HG02798 (cell line): ENCODE measurements around the gene FBXO8.

Source experiments
- ATAC-seq: cut with Tn5 transposase; IDR thresholded peaks from one replicate; pipeline ENCODE4 v1.9.1; 2021; ENCODE audit warnings: mild to moderate bottlenecking; ENCODE audit not compliant: unreplicated experiment, poor library complexity

The FBXO8 gene

DNA sequence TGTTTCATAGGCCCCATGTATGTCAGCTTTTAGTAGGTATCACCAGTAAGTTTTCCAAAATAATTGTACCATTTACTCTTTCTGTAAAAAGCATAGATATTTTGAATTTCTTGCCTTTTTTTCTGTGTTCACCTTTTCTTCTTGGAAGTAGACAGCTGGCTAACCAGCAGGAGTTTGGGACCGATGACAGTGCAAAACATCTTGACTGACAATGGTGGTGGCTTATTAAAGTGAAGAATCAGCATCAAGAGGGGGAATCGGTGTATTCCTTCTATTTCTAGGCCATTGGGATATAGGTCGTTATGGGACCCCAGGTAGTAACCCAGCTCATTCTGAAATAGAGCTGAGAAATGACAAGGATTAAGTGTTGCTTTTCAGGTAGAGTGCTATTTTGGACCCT, 3.4 kb upstream of the FBXO8 start:
- no peak for ATAC-seq

DNA sequence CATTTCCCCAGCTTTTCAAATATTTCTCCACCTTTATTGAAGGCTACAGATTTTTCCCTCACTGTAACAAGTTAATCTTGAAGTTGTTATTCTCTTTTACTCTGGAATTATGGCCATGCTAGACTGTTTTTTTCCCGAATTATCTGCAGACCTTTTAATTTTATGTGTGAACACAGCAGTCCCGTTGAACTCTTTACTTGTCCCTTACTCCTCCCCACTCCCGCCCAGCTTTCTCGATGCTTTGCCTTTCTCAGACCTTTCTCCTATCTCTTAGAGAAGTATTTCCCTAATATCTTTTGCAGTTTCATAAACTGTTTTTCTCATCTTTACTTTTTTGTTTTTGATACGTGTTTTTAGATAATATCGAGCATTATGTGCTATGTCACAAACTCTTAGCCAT, 1.0 kb upstream of the FBXO8 start:
- no peak for ATAC-seq

DNA sequence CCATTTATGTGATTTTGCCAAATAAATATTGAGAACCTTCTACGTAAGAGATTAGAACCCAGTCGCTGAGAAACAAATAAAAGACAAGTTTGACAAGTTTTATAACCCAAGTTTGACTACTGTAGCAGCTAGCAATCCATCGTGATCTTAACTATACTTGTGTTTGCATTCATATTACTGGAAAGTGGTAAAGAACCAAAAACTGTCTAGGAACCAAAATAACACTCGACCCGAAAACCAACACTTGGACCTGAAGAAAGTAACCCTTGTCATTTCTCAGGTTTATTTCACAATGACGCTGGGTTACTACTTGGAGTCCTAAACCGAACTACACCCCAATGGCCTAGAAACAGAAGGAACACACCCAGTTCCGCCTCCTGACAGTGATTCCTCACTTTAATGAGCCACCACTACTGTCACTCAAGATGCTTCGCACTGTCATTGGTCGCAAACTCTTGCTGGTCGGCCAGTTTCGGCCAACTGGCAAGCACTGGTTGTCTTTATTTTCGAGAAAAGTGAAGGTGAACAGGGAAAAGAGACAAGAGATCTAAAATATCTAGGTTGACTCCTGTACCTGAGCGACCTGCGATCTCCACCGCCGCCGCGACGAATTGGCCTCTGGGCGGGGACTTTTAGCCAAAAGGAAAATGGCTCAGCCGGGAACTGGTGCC, 496 bp downstream of the FBXO8 start:
- ATAC-seq, result peak; percentile 99

DNA sequence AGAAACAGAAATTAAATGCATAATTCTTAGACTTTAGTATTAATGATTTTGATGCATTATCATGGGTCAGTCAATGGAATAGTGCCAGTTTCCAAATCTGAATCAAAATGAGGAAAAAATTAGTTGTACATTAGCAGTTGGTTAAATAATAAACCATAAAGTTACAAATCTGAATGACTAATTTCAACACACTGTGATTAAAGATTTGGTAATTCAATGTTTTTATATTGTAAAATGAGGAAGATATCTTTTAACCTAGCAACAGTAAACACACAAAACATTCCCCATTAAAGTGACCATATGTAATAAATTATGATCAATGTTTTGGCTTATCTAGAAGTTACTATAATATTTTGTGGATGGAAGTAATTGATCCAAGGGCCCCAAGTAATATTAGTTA, 1.6 kb downstream of the FBXO8 start:
- ATAC-seq, result no peak

DNA sequence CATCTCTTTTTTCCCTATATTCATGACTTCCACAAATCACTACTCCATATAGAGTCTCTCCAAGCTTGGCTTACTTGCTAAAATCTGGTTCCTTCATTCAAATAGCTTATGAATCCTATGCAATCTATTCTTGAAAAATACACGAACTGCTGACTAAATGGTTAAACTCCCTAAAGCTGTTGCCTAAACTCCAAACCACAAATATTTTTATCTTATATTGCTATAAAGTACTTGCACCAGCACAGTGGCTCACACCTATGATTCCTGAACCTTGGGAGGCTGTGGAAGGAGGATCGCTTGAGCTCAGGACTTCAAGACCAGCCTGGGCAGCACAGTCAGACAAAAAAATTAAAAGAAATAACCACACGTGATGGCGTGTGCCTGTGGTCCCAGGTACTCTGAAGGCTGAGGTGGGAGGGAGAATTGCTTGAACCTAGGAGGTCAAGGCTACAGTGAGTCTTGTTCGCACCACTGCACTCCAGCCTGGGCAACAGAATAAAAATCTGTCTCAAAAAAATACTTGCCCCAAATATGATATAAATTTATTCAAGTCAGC, 2.2 kb downstream of the FBXO8 start:
- no peak for ATAC-seq

DNA sequence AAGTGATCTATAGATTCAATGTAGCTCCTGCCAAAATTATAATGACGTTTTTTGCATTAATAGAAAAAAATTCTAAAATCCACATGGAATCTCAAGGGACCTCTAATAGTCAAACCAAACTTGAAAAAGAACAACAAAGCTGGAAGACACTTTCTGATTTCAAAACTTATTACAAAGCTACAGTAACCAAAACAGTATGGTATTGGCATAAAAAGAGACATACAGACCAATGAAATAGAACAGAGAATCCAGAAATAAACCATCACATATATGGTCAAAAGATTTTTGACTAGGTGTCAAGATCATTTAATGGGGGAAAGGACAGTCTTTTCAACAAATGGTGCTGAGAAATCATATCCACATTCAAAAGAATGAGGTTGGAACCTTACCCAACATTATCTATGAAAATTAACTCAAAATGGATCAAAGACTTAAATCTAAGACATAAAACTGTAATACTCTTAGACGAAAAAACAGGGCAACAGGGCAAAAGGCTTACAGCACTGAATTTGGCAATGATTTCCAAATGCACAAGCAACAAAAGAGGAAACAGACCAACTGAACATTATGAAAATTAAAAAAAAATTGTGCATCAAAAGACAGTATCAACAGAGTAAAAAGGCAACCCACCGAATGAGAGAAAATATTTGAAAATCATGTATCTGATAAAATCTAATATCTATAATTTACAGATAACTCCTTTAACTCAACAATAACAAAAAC, 3.9 kb downstream of the FBXO8 start:
- no peak for ATAC-seq

DNA sequence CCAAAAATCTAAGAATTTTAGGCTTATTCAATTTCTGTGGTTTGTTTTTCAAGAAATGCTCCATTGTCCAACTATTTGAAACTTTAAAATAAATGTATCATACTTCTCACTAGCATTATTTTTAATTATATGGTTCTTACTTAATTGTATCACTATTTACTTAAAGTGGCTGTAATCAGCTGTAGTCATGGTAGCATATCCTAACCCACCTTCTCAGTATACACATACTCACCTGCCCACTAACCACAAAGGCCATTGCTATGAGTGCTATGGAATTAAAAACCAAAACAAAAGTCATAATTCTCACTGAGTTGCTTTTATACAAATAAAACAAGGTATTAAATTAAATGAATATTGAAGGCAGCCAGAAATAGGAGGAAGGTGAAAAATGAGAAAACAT, 5.0 kb downstream of the FBXO8 start:
- ATAC-seq, result no peak

DNA sequence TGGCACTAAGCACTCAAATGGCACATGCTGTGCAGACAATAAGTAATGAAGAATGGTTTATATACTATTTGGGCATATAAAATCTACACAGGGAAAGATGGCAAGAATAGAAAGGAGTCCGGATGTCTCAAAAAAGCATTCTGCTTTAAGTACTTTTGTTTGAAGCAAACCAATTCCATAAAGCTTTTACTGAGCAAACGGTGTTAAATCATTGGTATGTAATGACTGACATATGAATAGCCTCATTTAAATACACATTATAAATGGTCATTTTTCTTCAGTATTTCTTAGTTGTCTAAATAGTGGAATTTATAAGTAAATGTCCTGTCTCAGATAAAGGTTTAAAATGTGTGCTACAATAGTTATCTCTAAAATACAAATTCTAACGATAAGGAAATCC, 6.0 kb downstream of the FBXO8 start:
- no peak for ATAC-seq

DNA sequence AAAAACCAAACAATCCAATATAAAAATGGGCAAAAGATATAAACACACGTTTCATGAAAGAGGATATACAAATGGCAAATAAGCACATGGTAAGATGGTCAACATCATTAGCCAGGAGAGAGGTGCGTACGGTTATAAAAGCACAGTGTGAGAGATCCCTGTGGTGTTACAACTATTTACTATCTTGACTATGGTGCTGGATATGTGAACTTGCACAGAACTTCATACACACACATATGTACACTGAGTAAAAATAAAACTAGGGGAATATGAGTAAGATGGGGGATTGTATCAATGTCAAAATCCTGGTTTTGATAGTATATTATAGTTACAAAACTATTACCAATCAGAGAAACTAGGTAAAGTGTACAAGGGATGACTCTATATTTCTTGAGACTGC, 8.4 kb downstream of the FBXO8 start:
- no peak for ATAC-seq

DNA sequence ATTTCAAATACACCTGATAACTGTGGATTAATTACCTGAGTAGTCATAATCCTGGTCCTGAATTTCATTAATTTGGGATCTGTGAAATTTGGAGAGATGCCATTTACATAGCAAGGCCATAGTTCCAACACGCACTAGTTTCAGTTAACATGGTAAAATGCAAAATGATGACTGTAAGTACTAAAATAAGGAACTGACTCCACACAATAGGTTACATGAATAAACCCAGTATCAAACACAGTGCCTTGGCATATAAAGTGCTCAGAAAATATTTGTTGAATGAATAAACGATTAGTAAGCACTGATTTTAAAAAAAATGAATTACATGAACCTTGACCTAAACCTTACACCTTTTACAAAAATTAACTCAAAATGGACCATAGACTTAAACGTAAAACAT, 9.0 kb downstream of the FBXO8 start:
- ATAC-seq, result no peak

DNA sequence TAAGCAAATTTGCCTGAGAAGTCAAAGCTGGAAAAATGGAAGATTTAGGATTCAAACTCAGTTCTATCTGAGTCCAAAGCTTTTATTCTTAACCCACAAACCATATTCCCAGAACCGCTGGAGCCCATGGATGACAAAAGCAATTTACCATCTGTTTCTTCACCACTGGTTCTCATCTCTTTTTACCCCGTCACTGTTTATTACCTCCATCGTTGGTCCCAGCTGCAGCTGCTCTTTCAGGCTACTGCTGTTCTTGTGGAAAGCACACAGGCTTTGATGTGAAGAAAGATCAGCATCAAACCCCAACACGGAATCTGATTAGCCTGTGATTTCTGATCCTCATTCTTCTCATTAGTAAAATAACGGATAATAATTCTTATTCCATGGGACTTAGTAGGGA, 9.5 kb downstream of the FBXO8 start:
- no peak for ATAC-seq

DNA sequence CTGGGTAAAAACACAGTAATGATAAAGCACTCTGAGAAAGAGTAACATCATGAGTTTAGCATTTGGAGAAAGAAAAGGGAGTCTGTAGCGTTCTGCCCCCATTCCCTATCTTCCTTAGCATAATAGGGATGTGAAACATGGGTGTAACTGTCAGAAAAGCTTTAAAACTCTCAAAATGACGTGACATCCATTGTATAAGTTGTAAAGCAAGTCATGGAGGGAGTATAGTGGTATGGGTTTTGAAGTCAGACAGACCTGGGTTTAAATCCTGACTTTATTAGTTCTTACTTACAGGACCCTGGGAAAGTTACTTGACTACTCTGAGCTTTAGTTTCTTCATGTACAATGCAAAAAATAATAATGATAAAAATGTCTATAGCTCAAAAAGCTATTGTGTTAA, 17.1 kb downstream of the FBXO8 start:
- ATAC-seq, result peak; percentile 20

DNA sequence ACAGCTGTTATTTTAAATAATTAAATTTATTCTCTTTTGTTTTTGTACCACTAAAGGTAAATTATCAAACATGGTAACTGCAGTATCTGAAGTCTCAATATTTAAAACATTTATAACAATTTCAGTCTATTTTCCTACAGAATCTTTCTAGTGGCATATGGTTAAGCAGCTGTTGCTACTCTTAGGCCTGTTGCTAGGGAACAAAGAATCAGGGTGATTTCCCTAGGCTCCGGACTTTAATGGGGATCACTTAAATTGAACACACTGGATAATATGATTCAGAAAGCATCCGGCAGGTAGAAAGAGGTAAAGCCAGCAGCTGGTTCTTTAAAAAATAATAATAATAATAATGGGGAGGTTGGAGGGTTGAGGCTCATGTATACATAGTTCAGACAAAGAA, 17.6 kb downstream of the FBXO8 start:
- peak; percentile 46 for ATAC-seq

DNA sequence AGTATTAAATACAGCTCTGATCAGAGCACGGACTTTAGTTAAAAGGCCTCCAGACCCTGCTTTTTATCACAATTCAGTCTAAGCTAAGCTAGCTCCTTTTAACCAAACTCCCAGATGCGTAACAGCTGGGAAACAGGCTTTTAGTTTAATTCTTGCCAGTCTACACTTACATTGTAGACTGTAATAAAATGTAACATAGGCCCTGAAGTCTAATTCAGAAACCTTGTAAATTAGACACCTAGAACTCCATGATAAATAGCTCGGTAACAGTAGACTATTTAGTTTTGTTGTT, 20.1 kb downstream of the FBXO8 start:
- ATAC-seq, result no peak

DNA sequence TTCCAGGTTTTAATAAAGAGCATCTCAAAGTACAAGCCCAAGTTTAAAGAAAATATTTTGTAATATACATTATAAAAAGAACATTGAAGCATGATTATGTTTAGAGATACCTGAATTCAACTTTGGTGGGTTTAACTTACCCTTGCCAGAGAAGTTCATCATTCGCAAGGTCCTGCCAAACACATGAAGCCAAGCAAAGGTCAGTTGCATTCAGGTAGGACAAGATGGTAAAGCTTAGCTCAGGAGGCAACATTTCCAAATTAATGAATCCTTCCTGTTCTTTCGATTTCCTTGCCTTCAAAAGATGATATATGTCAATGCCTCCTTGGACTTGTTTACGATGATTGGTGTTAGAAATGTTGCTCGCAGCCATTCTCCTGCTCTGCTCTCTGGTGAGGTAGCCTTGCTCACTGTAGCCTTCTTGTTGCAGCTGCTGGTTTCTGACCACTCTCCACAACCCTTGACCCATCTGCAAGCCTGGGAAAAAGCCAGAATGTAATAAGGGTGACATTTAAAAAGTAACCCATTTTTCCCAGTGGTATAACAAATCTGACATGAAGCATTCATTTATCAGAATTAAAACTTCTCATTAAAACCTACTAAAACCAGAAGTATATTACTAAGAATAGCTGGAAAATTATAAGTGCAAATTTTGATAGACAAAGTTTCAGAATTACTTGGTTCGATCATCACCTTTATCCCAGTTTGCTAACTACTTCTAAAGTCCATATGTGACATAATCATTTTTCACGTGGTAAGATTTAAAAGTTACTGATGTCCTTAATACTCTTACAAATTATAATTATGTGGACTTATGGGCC, 20.6 kb downstream of the FBXO8 start:
- no peak for ATAC-seq

DNA sequence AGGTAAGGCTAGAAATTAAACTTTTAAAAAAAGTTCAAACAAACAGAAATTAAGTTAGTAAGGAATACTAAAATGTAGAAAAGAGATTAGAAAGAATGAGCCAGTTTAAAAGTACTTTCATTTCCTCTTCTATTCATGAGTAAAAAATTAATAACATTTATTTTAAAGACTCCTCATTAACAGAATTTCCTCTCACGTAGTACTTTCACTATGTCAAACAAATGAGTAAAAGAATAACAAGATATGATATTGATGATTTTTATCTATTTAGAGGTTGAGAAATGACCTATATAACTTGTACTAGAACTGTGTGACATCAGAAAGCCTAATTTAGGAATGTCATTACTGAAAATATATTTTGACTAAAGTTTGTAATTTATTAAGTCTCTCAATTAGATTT, 22.0 kb downstream of the FBXO8 start:
- ATAC-seq, result peak; percentile 45

DNA sequence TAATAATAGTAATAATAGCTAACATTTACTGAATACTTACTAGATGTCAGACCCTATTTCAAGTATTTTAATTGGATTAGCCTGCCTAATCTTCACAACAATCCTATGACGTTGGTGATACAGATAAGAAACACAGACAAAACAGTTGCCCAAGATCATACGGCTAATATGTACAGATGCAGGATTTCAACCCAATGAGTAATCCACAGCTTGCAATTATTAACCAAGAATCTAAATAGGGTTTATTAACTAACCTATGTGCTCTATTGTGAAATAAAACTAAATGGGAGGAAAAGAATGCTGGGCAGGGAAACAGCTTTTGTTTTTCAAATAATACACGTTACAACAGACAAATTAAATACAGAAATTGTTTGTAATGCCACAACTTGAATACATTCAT, 23.4 kb downstream of the FBXO8 start:
- no peak for ATAC-seq

DNA sequence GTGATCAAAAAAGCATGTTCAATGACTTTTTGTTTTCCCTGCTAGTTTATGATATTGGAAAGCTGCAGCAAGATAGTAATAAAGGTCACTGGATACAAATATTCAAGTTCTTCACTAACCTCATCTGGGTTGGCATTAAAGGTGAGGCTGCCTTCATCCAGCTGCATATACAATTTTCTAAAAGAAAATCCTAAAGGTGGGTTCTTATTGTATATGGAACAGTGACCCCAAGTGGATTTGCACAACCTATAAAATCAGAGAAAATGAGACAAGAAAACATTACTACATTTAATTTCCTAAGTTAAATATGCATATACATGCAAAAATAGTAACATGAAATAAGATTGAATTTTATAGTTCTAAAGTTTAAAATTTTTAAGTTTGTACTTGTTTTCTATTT, 23.9 kb downstream of the FBXO8 start:
- ATAC-seq, result no peak

DNA sequence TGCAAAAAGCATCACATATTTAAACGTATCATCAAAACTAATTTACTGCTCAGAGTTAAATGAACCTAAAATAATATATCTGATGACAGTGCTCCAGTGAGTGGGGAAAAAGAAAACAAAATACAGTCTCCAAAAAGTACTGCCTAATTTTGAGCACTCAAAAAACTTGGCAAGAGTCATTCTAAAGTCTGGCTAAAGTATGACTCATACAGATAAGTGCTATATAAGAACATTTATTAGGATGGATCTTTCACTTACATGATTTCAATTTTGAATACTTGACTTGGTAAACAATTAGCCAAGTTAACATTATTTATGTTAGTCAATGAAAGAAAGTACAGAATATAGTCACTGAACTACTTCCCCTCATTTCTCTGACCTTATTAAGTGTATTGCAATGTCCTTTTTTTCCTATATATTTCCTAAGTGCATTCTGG, 27.2 kb downstream of the FBXO8 start:
- ATAC-seq, result no peak

DNA sequence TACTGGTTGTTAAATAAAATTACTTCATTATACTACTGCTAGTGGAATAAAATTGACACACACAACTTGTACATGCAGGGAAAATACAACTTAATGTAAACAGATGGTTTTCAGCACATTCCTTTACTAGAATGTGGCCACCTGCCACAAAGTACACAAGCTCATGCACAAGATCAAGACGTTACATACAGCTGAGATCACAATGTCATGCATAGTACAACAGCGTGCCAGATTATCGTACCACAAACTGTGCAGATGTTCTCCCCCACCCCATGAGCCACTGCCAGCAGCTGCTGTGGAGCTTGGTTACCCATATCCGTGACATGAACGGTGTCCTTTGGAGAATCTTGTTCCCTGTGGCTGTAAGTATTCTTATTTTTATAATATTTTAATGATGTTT, 27.7 kb downstream of the FBXO8 start:
- ATAC-seq, result no peak

DNA sequence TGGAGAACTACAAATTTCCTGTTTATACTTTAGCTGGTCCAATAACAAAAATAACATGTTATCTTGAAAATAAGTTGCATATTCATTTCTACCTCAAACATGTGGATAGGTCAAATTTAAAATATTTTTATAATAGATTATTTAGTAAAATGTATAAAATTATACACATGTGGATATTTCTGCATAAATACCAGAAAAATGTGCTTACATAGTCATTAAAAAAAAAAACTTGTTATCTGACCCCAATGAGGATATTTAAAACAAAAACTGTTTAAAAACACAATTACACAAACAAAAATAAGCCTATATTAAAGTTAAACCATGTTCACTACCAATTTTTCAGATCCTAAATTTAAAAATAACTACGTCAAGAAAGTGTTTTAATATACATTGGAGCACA, 28.1 kb downstream of the FBXO8 start:
- no peak for ATAC-seq
